IMR-90 (cell line): Measurements from ENCODE around the gene GRID2IP. TPM values are rescaled to one million over a fixed set of nuclear protein-coding genes. Genes with fewer than 3 reads are reported as not detected.

ENCODE experiments used
- ATAC-seq: fragments of 200-7000 bp; cut with Tn5 transposase; 2 replicates; pipeline ENCODE4 v1.9.1; 2020; ENCODE audit warnings: low read depth, mild to moderate bottlenecking, moderate library complexity
- BruUV-seq: library from RNA; stranded (reverse); fragments of 400-500 nt; replicated peaks from 2 replicates; lab custom pipeline; 2021; lab: Mats Ljungman, UMichigan
- CTCF ChIA-PET: fragments of 300-600 bp; formaldehyde crosslinking; extraction: SDS; loops from one replicate; lab custom pipeline; 2021; ENCODE audit warnings: antibody characterized with exemption; lab: Yijun Ruan, JAX
- POLR2A ChIA-PET: fragments of 300-600 bp; sonication (Branson Sonifier 250); formaldehyde crosslinking; loops from one replicate; lab custom pipeline; 2022; ENCODE audit warnings: antibody characterized with exemption; ENCODE audit not compliant: unreplicated experiment; lab: Charles Lee
- DNase-seq: peaks from one replicate; pipeline ENCODE4 v3.0.0; 2013
- H2AFZ ChIP-seq: replicated peaks from 2 replicates; pipeline ENCODE3; 2013; ENCODE audit warnings: low read length, mild to moderate bottlenecking; ENCODE audit not compliant: poor library complexity
- H2AK5ac ChIP-seq: 2 replicates; pipeline ENCODE4 v1.6.1; 2013; ENCODE audit warnings: low read depth, low read length, inconsistent platforms
- H2AK9ac ChIP-seq: replicated peaks from 2 replicates; pipeline ENCODE3; 2013; ENCODE audit warnings: mild to moderate bottlenecking, low read depth, low read length, moderate library complexity; ENCODE audit not compliant: poor library complexity
- H2BK120ac ChIP-seq: 2 replicates; pipeline ENCODE4 v1.6.1; 2013; ENCODE audit warnings: low read depth, low read length, inconsistent platforms
- H2BK15ac ChIP-seq: 3 replicates; pipeline ENCODE4 v1.6.1; 2013; ENCODE audit warnings: low read depth, low read length, inconsistent platforms
- H2BK20ac ChIP-seq: 2 replicates; pipeline ENCODE4 v1.6.1; 2013; ENCODE audit warnings: low read depth, mild to moderate bottlenecking, inconsistent platforms, low read length, moderate library complexity
- H2BK5ac ChIP-seq: 2 replicates; pipeline ENCODE4 v1.6.1; 2013; ENCODE audit warnings: mild to moderate bottlenecking, low read depth, low read length, inconsistent platforms; ENCODE audit not compliant: poor library complexity, severe bottlenecking
- H3K14ac ChIP-seq: replicated peaks from 2 replicates; pipeline ENCODE4 v1.6.1; 2013; ENCODE audit warnings: low read depth, low read length, inconsistent platforms
- H3K18ac ChIP-seq: 2 replicates; pipeline ENCODE4 v1.6.1; 2013; ENCODE audit warnings: low read depth, low read length, control low read depth
- H3K23ac ChIP-seq: 2 replicates; pipeline ENCODE4 v1.6.1; 2013; ENCODE audit warnings: low read depth, low read length, inconsistent platforms
- H3K27ac ChIP-seq: 2 replicates; pipeline ENCODE4 v1.5.1; 2013; ENCODE audit warnings: mild to moderate bottlenecking, control low read depth, low read length; ENCODE audit not compliant: insufficient read depth
- H3K27me3 ChIP-seq: 2 replicates; pipeline ENCODE4 v1.6.1; 2013; ENCODE audit warnings: low read length; ENCODE audit not compliant: control insufficient read depth, insufficient read depth
- H3K36me3 ChIP-seq: 2 replicates; pipeline ENCODE4 v1.6.1; 2013; ENCODE audit warnings: low read length, mixed read lengths; ENCODE audit not compliant: control insufficient read depth, insufficient read depth
- H3K4ac ChIP-seq: 2 replicates; pipeline ENCODE4 v1.6.1; 2013; ENCODE audit warnings: low read depth, low read length, inconsistent platforms
- H3K4me1 ChIP-seq: 2 replicates; pipeline ENCODE4 v1.6.1; 2013; ENCODE audit warnings: low read length, mixed read lengths; ENCODE audit not compliant: control insufficient read depth, insufficient read depth
- H3K4me2 ChIP-seq: 2 replicates; pipeline ENCODE4 v1.6.1; 2013; ENCODE audit warnings: low read depth, mild to moderate bottlenecking, control low read depth, low read length, moderate library complexity
- H3K4me3 ChIP-seq: 2 replicates; pipeline ENCODE4 v1.5.1; 2013; ENCODE audit warnings: low read depth, mild to moderate bottlenecking, control low read depth, low read length, moderate library complexity; ENCODE audit not compliant: insufficient read depth
- H3K56ac ChIP-seq: 2 replicates; pipeline ENCODE4 v1.6.1; 2013; ENCODE audit warnings: low read length, inconsistent platforms; ENCODE audit not compliant: insufficient read depth; ENCODE audit errors: extremely low read depth
- H3K79me1 ChIP-seq, 2 experiments: 2 replicates each; pipeline ENCODE4 v1.6.1; 2013; ENCODE audit warnings: low read length in 2 of 2, inconsistent platforms in 1 of 2, low read depth in 1 of 2
- H3K9ac ChIP-seq: 2 replicates; pipeline ENCODE4 v1.6.1; 2013; ENCODE audit warnings: low read depth, low read length, control low read depth
- H3K9me1 ChIP-seq: 2 replicates; pipeline ENCODE4 v1.6.1; 2013; ENCODE audit warnings: low read length, inconsistent platforms; ENCODE audit not compliant: insufficient read depth
- H3K9me3 ChIP-seq: 2 replicates; pipeline ENCODE4 v1.6.1; 2013; ENCODE audit warnings: low read length; ENCODE audit not compliant: control insufficient read depth, insufficient read depth
- H4K20me1 ChIP-seq: 2 replicates; pipeline ENCODE4 v1.6.1; 2013; ENCODE audit warnings: low read length, inconsistent platforms; ENCODE audit not compliant: insufficient read depth
- H4K5ac ChIP-seq: 2 replicates; pipeline ENCODE4 v1.6.1; 2013; ENCODE audit warnings: mild to moderate bottlenecking, low read depth, low read length, control low read depth
- H4K8ac ChIP-seq, 2 experiments: 2 replicates each; pipeline ENCODE4 v1.6.1; 2013; ENCODE audit warnings: low read depth in 2 of 2, low read length in 2 of 2, control low read depth in 1 of 2, inconsistent platforms in 1 of 2
- H4K91ac ChIP-seq: 2 replicates; pipeline ENCODE4 v1.6.1; 2013; ENCODE audit warnings: low read depth, low read length, inconsistent platforms; ENCODE audit not compliant: insufficient read depth
- BHLHE40 ChIP-seq: fragments of 150-350 bp; IDR thresholded peaks from 2 replicates; pipeline ENCODE4 v1.6.1; 2016; ENCODE audit warnings: mild to moderate bottlenecking, low read depth, low read length
- CHD1 ChIP-seq: IDR thresholded peaks from 2 replicates; pipeline ENCODE4 v1.6.1; 2012; ENCODE audit warnings: low read depth, low read length, improper control_type of control experiment
- CTCF ChIP-seq: conservative IDR thresholded peaks from 2 replicates; pipeline ENCODE4 v1.5.1; 2012; ENCODE audit warnings: mild to moderate bottlenecking, low read depth, low read length, improper control_type of control experiment
- FOS ChIP-seq: fragments of 150-350 bp; IDR thresholded peaks from 2 replicates; pipeline ENCODE4 v1.6.1; 2016; ENCODE audit warnings: low read depth, low read length
- MXI1 ChIP-seq: IDR thresholded peaks from 2 replicates; pipeline ENCODE4 v1.6.1; 2012; ENCODE audit warnings: low read depth, mild to moderate bottlenecking, low read length, moderate library complexity, borderline replicate concordance
- NFE2L2 ChIP-seq: fragments of 150-350 bp; IDR thresholded peaks from 2 replicates; pipeline ENCODE4 v1.6.1; 2016; ENCODE audit warnings: low read depth, mild to moderate bottlenecking, low read length
- RAD21 ChIP-seq: IDR thresholded peaks from 2 replicates; pipeline ENCODE4 v1.6.1; 2012; ENCODE audit warnings: low read length, improper control_type of control experiment
- RCOR1 ChIP-seq: IDR thresholded peaks from 2 replicates; pipeline ENCODE4 v1.6.1; 2012; ENCODE audit warnings: mild to moderate bottlenecking, low read length, improper control_type of control experiment; ENCODE audit not compliant: insufficient replicate concordance
- RFX5 ChIP-seq: IDR thresholded peaks from 2 replicates; pipeline ENCODE4 v1.8.0; 2012; ENCODE audit warnings: low read depth, mild to moderate bottlenecking, low read length, moderate library complexity
- SMC3 ChIP-seq: fragments of 150-350 bp; IDR thresholded peaks from 2 replicates; pipeline ENCODE4 v1.6.1; 2016; ENCODE audit warnings: low read depth, mild to moderate bottlenecking, antibody characterized with exemption, low read length, moderate library complexity
- WGBS, 2 experiments: methylation state at CpG; one replicate each; pipeline versions ENCODE4 v1.1.5 to v1.1.7; 2013; ENCODE audit warnings: missing lambda C conversion rate in 2 of 2; ENCODE audit not compliant: insufficient read length in 1 of 2; ENCODE audit errors: extremely low coverage in 2 of 2; 5-methylcytosine and 5-hydroxymethylcytosine counted together
- dilution Hi-C: fragments of 300-500 bp; cut with HindIII; formaldehyde crosslinking; loops from one replicate; pipeline ENCODE4 v1.14.3; 2018; ENCODE audit warnings: low sequenced_read_pairs; ENCODE audit not compliant: unreplicated experiment
- in situ Hi-C: fragments of 300-500 bp; cut with MboI; formaldehyde crosslinking; loops from 3 replicates; pipeline ENCODE4 v1.14.3; 2019; ENCODE audit warnings: low sequenced_read_pairs, inconsistent platforms, mixed read lengths
- intact Hi-C: fragments of 100-400 bp; cut with micrococcal nuclease; formaldehyde crosslinking; loops from 2 replicates; pipeline ENCODE4 v1.10.0; 2022
- polyA plus RNA-seq, 3 experiments: library from polyadenylated mRNA; depleted of rRNA; stranded (reverse); fragments of >200 nt; gene quantifications; 2 replicates each; pipeline ENCODE4 v1.2.3, GENCODE V29; 2012; ENCODE audit warnings: low replicate concordance in 1 of 3
- total RNA-seq: library from RNA; depleted of rRNA; stranded (reverse); fragments of >200 nt; gene quantifications from 2 replicates; pipeline ENCODE4 v1.2.3, GENCODE V29; 2012
- TF ChIP-seq, protein P1 (sequence below): fragments of 150-350 bp; IDR thresholded peaks from 2 replicates; pipeline ENCODE4 v1.6.1; 2016; ENCODE audit warnings: low read depth, mild to moderate bottlenecking, low read length, moderate library complexity, borderline replicate concordance
- TF ChIP-seq, protein P2 (sequence below): fragments of 150-350 bp; IDR thresholded peaks from 2 replicates; pipeline ENCODE4 v1.6.1; 2017; ENCODE audit warnings: mild to moderate bottlenecking, antibody characterized with exemption, low read length, low read depth

The GRID2IP gene
- total and polyA plus RNA-seq, 2 of the 4 experiments (the other 2 are of a cell fraction): not detected

DNA sequence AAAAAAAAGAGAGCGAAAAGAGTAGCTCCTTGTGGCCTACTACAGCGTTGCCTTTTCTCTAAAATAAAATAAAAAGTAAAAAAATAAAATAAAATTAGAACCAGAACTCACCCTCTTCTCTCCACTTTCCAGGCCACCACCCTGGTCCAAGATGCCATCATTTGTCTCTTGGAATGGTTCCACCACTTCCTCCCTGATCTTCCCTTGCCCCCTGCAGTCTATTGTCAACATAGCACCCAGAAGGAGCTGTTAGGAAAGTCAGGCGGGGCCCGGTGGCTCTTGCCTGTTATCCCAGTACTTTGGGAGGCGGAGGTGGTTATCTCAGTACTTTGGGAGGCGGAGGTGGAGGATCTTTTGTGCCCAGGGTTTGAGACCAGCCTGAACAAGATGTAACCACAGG, 7.6 kb upstream of the GRID2IP start:
- intact Hi-C loops (loop anchor here (2.0 kb wide), 1 partner anchor 42 kb away; no protein-coding TSS in a partner anchor), in situ Hi-C loops (no loop called here), dilution Hi-C loops (no loop called here)
- Histone ChIP-seq H2AK5ac (no peak overlapping the region), H2AK9ac (no peak overlapping the region), H3K23ac (no peak overlapping the region), H3K4me3 (no peak overlapping the region), H3K4me1 (no peaks in the 10 kb centered on the region), H3K9me1 (no peaks in the 10 kb centered on the region), H3K4me2 (no peak overlapping the region), H3K18ac (no peak overlapping the region), H3K27ac (no peak overlapping the region), H3K27me3 (peaks cover 2% of the 10 kb centered on the region; the same call in 1 of the 2 replicates), H2BK20ac (no peak overlapping the region), H4K20me1 (no peaks in the 10 kb centered on the region), H3K14ac (no peak overlapping the region), H2BK120ac (no peak overlapping the region), H3K79me1 (no peaks in the 10 kb centered on the region), H4K5ac (no peak overlapping the region), H2BK5ac (no peak overlapping the region), H3K56ac (no peak overlapping the region), H2BK15ac (no peak overlapping the region), H2AFZ (peak overlapping the region; percentile 3), H3K4ac (no peak overlapping the region), H3K36me3 (no peaks in the 10 kb centered on the region), H4K91ac (no peak overlapping the region), H3K9me3 (no peaks in the 10 kb centered on the region), H4K8ac (no peak overlapping the region), H3K9ac (no peak overlapping the region)
- no TSS peak for BruUV-seq
- ChIA-PET CTCF (interaction anchor here (0.6 kb wide), 1 partner anchor 16 kb away, joined by 3 read pairs; no protein-coding TSS in a partner anchor), POLR2A (interaction anchor here (0.6 kb wide), 1 partner anchor 30 kb away, joined by 8 read pairs; no protein-coding TSS in a partner anchor)
- no CpG with 5 or more reads among the region's 6 CpGs for WGBS, 2 experiments
- TF ChIP-seq SMC3 (no peak), BHLHE40 (no peak), CHD1 (no peak), RFX5 (no peak), RAD21 (peak; percentile 15; the same call in 1 of the 2 replicates), RCOR1 (no peak), CTCF (0 out of 2 replicates have a peak, but pooled peaks have one; percentile 27), MXI1 (no peak), FOS (no peak), NFE2L2 (no peak)
- TF ChIP-seq, protein P1, sequence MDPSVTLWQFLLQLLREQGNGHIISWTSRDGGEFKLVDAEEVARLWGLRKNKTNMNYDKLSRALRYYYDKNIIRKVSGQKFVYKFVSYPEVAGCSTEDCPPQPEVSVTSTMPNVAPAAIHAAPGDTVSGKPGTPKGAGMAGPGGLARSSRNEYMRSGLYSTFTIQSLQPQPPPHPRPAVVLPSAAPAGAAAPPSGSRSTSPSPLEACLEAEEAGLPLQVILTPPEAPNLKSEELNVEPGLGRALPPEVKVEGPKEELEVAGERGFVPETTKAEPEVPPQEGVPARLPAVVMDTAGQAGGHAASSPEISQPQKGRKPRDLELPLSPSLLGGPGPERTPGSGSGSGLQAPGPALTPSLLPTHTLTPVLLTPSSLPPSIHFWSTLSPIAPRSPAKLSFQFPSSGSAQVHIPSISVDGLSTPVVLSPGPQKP: no peak
- TF ChIP-seq, protein P2, sequence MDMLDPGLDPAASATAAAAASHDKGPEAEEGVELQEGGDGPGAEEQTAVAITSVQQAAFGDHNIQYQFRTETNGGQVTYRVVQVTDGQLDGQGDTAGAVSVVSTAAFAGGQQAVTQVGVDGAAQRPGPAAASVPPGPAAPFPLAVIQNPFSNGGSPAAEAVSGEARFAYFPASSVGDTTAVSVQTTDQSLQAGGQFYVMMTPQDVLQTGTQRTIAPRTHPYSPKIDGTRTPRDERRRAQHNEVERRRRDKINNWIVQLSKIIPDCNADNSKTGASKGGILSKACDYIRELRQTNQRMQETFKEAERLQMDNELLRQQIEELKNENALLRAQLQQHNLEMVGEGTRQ: no peak
- ATAC-seq (peak; percentile 63), DNase-seq (peak; percentile 21)
